GM19240 (cell line): Measurements from ENCODE around the gene CCK.

Experiments used
- DNase-seq: peaks from one replicate; pipeline ENCODE4 v3.0.0; 2011; ENCODE audit warnings: low spot score; ENCODE audit not compliant: insufficient read length

Gene CCK

GRCh38 chr3:42226470-42227425 lies 39.2 kb downstream of the CCK start:
- DNase-seq: no peak

- DNase-seq: no peak
These were observed 40.3 kb downstream of the CCK start for GRCh38 chr3:42225486-42226363.

GRCh38 chr3:42224658-42225421 lies 41.1 kb downstream of the CCK start:
- DNase-seq: no peak

GRCh38 chr3:42224178-42224577 lies 41.8 kb downstream of the CCK start:
- DNase-seq: no peak

- DNase-seq: no peak
These were observed 42.9 kb downstream of the CCK start for GRCh38 chr3:42222942-42223693.

GRCh38 chr3:42220436-42221121 lies 45.4 kb downstream of the CCK start:
- DNase-seq: no peak

- no peak for DNase-seq
These were observed 49.1 kb downstream of the CCK start for GRCh38 chr3:42216931-42217333.

- DNase-seq: no peak
These were observed 49.7 kb downstream of the CCK start for GRCh38 chr3:42216302-42216701.

GRCh38 chr3:42214565-42215283 lies 51.3 kb downstream of the CCK start:
- DNase-seq: peak; percentile 43

GRCh38 chr3:42214064-42214463 lies 51.9 kb downstream of the CCK start:
- DNase-seq: no peak

- no peak for DNase-seq
These were observed 52.6 kb downstream of the CCK start for GRCh38 chr3:42213417-42213816.

GRCh38 chr3:42210726-42211125 lies 55.3 kb downstream of the CCK start:
- no peak for DNase-seq

- DNase-seq: no peak
These were observed 56.1 kb downstream of the CCK start for GRCh38 chr3:42209917-42210316.
